ENCODE results near the gene KCNK4. TPM values are rescaled to one million over a fixed set of nuclear protein-coding genes. Genes with fewer than 3 reads are reported as not detected.

The KCNK4 gene
- total and polyA plus RNA-seq, 2 donors (not counting 3 experiments of a cell fraction or from before 2014, with no cell fraction given): 0.06 to 0.44 TPM

DNA sequence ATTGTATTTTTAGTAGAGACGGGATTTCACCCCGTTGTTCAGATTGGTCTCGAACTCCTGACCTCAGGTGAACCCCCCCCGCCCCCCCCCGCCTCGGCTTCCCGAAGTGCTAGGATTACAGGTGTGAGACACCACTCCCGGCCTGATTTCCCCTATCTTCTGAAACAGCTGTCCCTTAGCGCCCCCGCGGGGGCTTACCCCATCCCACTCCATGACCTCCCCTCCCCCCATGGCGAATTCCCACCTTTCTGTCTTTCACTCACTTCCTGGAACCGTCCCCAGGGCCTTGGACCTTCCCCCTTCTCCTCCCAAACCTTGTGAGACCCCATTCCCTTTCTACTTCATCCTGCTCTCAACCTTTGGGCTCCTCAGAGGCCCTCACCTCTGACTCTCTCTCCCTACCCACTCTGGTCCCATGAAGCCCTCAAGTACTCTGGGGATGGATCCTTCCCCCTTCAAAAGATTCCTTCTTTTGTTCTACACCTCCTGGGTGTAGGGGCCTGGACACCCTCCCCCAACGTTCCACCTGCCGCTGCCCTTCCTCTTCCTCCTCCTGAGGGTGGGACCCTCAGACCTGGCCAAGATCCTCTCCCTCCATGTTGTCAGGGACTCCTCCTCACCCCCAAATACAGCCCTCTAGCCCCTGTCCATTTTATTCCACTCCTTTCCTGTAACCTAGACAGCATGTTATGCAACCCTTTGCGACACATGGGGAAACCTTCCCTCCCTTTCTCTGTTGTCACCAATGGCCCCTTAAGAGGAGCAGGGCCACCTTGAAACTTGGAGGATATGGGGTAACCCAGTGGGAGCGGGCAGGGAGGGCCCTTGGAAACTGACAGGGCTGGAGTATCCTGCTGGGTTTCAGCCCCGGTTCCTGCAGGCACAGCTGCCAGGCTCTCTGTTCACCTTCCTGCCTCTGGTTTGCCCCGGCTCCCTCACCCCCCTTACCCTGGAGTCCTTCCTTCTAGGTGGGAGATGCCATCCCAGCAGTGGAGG, 28.0 kb downstream of the KCNK4 start:
- Histone ChIP-seq H2AFZ (ENCODE audit: low read depth, low read length) (no peak overlapping the region), H3K27ac (ENCODE audit: insufficient read depth, low read depth, low read length) (peak overlapping the region; percentile 58)

More for the DNA sequence above, 28.0 kb downstream of the KCNK4 start:
- peaks cover 2 to 18% of the 10 kb centered on the region in 2 experiments for H3K36me3 ChIP-seq (ENCODE audit: control insufficient read depth in 2 of 2, extremely low read depth in 1 of 2, insufficient read depth in 2 of 2, low read length in 2 of 2)
- peak overlapping the region; percentile 74 for H3K9ac ChIP-seq (replicated peaks; ENCODE audit: extremely low read depth, insufficient read depth, low read length)
- dilution Hi-C loops (cut with MboI; ENCODE audit: extremely low pct_ligation_motif_present, low sequenced_read_pairs) (no loop called here), intact Hi-C loops (cut with micrococcal nuclease) (loop anchor here (1.0 to 2.0 kb wide), 3 partner anchors 14 to 49 kb away; partner anchors contain the start of gene RPS6KA4)
- H4K20me1 ChIP-seq (replicated peaks; ENCODE audit: control insufficient read depth, extremely low read depth, insufficient read depth, low read length): no peaks in the 10 kb centered on the region
- BruUV-seq (replicated peaks): no TSS peak
- H3K27me3 ChIP-seq (ENCODE audit: control insufficient read depth in 2 of 2, insufficient read depth in 2 of 2, low read length in 2 of 2): no peaks in the 10 kb centered on the region
- no peak for TF ChIP-seq MYC (IDR thresholded peaks at IDR 0.05; ENCODE audit: low read depth, low read length)
- TF ChIP-seq POLR2A (IDR thresholded peaks at IDR 0.05; ENCODE audit: low read depth, low read length): no peak
- TF ChIP-seq, protein P1, sequence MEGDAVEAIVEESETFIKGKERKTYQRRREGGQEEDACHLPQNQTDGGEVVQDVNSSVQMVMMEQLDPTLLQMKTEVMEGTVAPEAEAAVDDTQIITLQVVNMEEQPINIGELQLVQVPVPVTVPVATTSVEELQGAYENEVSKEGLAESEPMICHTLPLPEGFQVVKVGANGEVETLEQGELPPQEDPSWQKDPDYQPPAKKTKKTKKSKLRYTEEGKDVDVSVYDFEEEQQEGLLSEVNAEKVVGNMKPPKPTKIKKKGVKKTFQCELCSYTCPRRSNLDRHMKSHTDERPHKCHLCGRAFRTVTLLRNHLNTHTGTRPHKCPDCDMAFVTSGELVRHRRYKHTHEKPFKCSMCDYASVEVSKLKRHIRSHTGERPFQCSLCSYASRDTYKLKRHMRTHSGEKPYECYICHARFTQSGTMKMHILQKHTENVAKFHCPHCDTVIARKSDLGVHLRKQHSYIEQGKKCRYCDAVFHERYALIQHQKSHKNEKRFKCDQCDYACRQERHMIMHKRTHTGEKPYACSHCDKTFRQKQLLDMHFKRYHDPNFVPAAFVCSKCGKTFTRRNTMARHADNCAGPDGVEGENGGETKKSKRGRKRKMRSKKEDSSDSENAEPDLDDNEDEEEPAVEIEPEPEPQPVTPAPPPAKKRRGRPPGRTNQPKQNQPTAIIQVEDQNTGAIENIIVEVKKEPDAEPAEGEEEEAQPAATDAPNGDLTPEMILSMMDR (IDR thresholded peaks at IDR 0.05; ENCODE audit: extremely low read depth in 1 of 2, insufficient read depth in 1 of 2, low read depth in 1 of 2, low read length in 2 of 2): no peak
- no peak for TF ChIP-seq POLR2AphosphoS5 (IDR thresholded peaks at IDR 0.05; ENCODE audit: insufficient read depth, low read depth, low read length)
- TF ChIP-seq JUN (IDR thresholded peaks at IDR 0.05; ENCODE audit: borderline replicate concordance, insufficient read depth, insufficient read length, low read depth): no peak
- no peak for TF ChIP-seq EZH2 (IDR thresholded peaks at IDR 0.05; ENCODE audit: borderline replicate concordance, low read depth, low read length, severe bottlenecking)
- TF ChIP-seq GATA2 (IDR thresholded peaks at IDR 0.05; ENCODE audit: insufficient read depth, insufficient read length, low read depth, low read length): no peak
- no peak for TF ChIP-seq FOS (IDR thresholded peaks at IDR 0.05; ENCODE audit: borderline replicate concordance, insufficient read depth, low read length)
- TF ChIP-seq, protein P2, sequence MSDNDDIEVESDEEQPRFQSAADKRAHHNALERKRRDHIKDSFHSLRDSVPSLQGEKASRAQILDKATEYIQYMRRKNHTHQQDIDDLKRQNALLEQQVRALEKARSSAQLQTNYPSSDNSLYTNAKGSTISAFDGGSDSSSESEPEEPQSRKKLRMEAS (IDR thresholded peaks at IDR 0.05; ENCODE audit: insufficient read depth, insufficient read length): no peak
- POLR2A ChIA-PET: interaction anchor here (2.1 kb wide), 1 partner anchor 13 kb away, joined by 6 read pairs; no protein-coding TSS in a partner anchor
- H3K79me2 ChIP-seq (ENCODE audit: control insufficient read depth, insufficient read depth, low read length): peaks cover 4% of the 10 kb centered on the region
- H3K4me2 ChIP-seq (ENCODE audit: insufficient read depth, low read length): peak overlapping the region; percentile 75
- DNase-seq (ENCODE audit: low read depth, low spot score) (no peak), FAIRE-seq (no peak)
- H3K4me1 ChIP-seq (ENCODE audit: control insufficient read depth, extremely low read depth, insufficient read depth, low read length): peaks cover 10% of the 10 kb centered on the region
- H3K4me3 ChIP-seq (replicated peaks in 1 of 3; ENCODE audit: insufficient read depth in 1 of 3, low read depth in 1 of 3, low read length in 3 of 3): peak overlapping the region; percentile 49 to 75 (median 57)
- CTCF ChIA-PET: interaction anchor here (1.1 to 3.6 kb wide), 8 partner anchors 8 to 130 kb away, joined by 3 to 72 read pairs (median 12); partner anchors contain the start of gene CCDC88B
- no peaks in the 10 kb centered on the region for H3K9me1 ChIP-seq (replicated peaks; ENCODE audit: control insufficient read depth, extremely low read depth, insufficient read depth, low read length)
- no peaks in the 10 kb centered on the region for H3K9me3 ChIP-seq (replicated peaks; ENCODE audit: control insufficient read depth, insufficient read depth, low read length)

Data from endothelial cell of umbilical vein (primary cell).